Gastroesophageal sphincter (tissue), 4 donors: ENCODE measurements around the gene OGFOD3. TPM values are rescaled to one million over a fixed set of nuclear protein-coding genes. Genes with fewer than 3 reads are reported as not detected.

Experiments used
- ATAC-seq: fragments of 150-250 bp; one replicate; pipeline ENCODE4 v1.9.1; 2016; ENCODE audit warnings: mild to moderate bottlenecking, moderate library complexity
- H3K27ac ChIP-seq, 4 donors: fragments of 200-600 bp; sonication (generic) in 3 of 4; 1 replicate in 3 of 4; 2 replicates in 1 of 4; pipeline ENCODE4 v1.5.1; 2016 to 2019
- H3K27me3 ChIP-seq: fragments of 200-600 bp; sonication (generic); one replicate; pipeline ENCODE4 v1.5.1; 2019
- H3K36me3 ChIP-seq, 2 donors: fragments of 200-600 bp; sonication (generic); one replicate each; pipeline ENCODE4 v1.5.1; 2019; ENCODE audit warnings: control low read depth in 1 of 2
- H3K4me1 ChIP-seq, 3 donors: fragments of 200-600 bp; sonication (generic); 1 replicate in 2 of 3; 2 replicates in 1 of 3; pipeline ENCODE4 v1.5.1; 2016 to 2019; ENCODE audit warnings: control low read depth in 2 of 3
- H3K4me3 ChIP-seq, 2 donors: fragments of 200-600 bp; sonication (generic); one replicate each; pipeline ENCODE4 v1.5.1; 2019; ENCODE audit warnings: mild to moderate bottlenecking in 1 of 2, moderate library complexity in 1 of 2
- H3K9me3 ChIP-seq, 3 donors: fragments of 200-600 bp; sonication (generic); one replicate each; pipeline ENCODE4 v1.5.1; 2017 to 2019; ENCODE audit warnings: control low read depth in 2 of 3
- CTCF ChIP-seq, 4 experiments: fragments of 200-600 bp in 2 of 4; fragments of 450-650 bp in 2 of 4; sonication (generic) in 1 of 4; IDR thresholded peaks; one replicate each; pipeline ENCODE4 v1.5.1; 2017 to 2019; ENCODE audit warnings: antibody characterized with exemption in 4 of 4, mild to moderate bottlenecking in 2 of 4, moderate library complexity in 2 of 4
- EP300 ChIP-seq: sonication (generic); formaldehyde crosslinking; IDR thresholded peaks from one replicate; pipeline ENCODE4 v1.6.1; 2017; ENCODE audit warnings: antibody characterized with exemption, mild to moderate bottlenecking
- POLR2A ChIP-seq, 2 donors: fragments of 450-650 bp; IDR thresholded peaks; one replicate each; pipeline ENCODE4 v1.6.1; 2017; ENCODE audit warnings: antibody characterized with exemption in 2 of 2, mild to moderate bottlenecking in 2 of 2, moderate library complexity in 1 of 2
- POLR2AphosphoS5 ChIP-seq: sonication (generic); formaldehyde crosslinking; IDR thresholded peaks from one replicate; pipeline ENCODE4 v1.6.1; 2017; ENCODE audit warnings: antibody characterized with exemption
- WGBS, 2 donors: methylation state at CpG; one replicate each; pipeline ENCODE4 v1.1.5; 2018; ENCODE audit warnings: low coverage in 1 of 2; 5-methylcytosine and 5-hydroxymethylcytosine counted together
- total RNA-seq, 4 donors: library from RNA; depleted of rRNA; stranded (reverse); fragments of >200 nt; gene quantifications; one replicate each; pipeline ENCODE4 v1.1.0, GENCODE V29; 2016

The OGFOD3 gene
- total RNA-seq, 4 donors from 2014 or later: 26.4 to 39.5 (median 28.8) TPM

GRCh38 chr17:82346342-82347300, 71.8 kb downstream of the OGFOD3 start:
- TF ChIP-seq POLR2A (IDR thresholded peaks at IDR 0.05): no peak
- no peak for TF ChIP-seq POLR2AphosphoS5
- TF ChIP-seq CTCF (IDR thresholded peaks at IDR 0.05): no peak
- no peak for TF ChIP-seq EP300
- peaks cover 20% of the 10 kb centered on the region for H3K27me3 ChIP-seq
- no peaks in the 10 kb centered on the region for H3K9me3 ChIP-seq
- H3K4me3 ChIP-seq: no peak overlapping the region
- H3K27ac ChIP-seq: no peak overlapping the region
- H3K36me3 ChIP-seq: no peaks in the 10 kb centered on the region
- ATAC-seq: no peak
- 54 to 76% methylated on average over 3 to 21 of the region's 28 CpGs for WGBS, 2 donors
- H3K4me1 ChIP-seq: peaks cover 0 to 2% (median 0%) of the 10 kb centered on the region in 3 donors

DNA sequence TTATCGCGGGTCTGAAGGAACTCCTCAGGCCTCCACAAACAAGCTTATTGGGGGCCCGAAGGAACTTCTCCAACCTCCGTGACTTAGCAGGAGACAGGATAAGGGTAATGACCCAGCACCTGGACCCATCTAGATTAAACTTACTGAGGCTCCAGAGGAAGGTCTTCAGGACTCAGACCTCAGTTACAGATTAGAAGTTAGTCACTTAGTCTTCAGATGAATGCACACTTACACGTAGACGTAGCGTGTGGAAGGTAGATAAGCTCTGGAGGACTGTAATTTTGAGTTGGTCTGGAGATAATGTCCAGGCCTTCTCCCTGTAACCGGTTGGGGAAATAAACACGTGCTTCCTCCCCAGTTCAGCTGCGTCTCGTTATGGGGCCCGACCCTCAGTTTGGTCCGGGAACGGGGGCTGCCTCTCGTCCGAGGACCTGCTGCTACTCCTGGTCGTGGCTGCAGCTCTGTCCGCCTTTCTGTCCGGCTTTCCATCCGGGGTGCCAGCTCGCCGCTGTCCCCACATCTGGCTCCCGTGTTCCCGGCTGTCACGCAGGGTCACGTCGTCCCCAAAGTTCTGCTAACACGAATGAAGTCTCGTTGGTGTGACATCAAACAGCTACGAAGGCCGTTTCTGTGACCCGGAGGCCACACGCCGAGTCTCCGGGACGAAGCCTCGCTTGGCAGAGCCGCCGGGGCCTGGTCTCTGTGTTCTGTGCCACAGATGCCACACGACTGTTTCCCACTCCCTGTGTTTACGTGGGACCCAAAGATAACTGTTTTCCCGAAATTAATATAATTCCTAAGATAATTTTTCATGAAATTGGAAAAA, 73.0 kb downstream of the OGFOD3 start:
- H3K4me3 ChIP-seq: no peak overlapping the region
- no peaks in the 10 kb centered on the region for H3K9me3 ChIP-seq
- H3K27me3 ChIP-seq: peaks cover 10% of the 10 kb centered on the region
- TF ChIP-seq POLR2A (IDR thresholded peaks at IDR 0.05) (no peak), POLR2AphosphoS5 (no peak), CTCF (IDR thresholded peaks at IDR 0.05) (no peak), EP300 (no peak)
- ATAC-seq: no peak
- no peak overlapping the region for H3K27ac ChIP-seq
- no peaks in the 10 kb centered on the region for H3K4me1 ChIP-seq
- WGBS, 2 donors: 63 to 70% methylated on average over 8 to 20 of the region's 42 CpGs
- H3K36me3 ChIP-seq: no peaks in the 10 kb centered on the region

GRCh38 chr17:82344175-82344907, 74.0 kb downstream of the OGFOD3 start:
- WGBS, 2 donors: 84 to 93% methylated on average over 5 to 6 of the region's 24 CpGs
- ATAC-seq: no peak
- no peaks in the 10 kb centered on the region for H3K36me3 ChIP-seq
- TF ChIP-seq CTCF (IDR thresholded peaks at IDR 0.05): no peak
- no peak for TF ChIP-seq POLR2A (IDR thresholded peaks at IDR 0.05)
- TF ChIP-seq POLR2AphosphoS5: no peak
- TF ChIP-seq EP300: no peak
- peaks cover 7% of the 10 kb centered on the region for H3K27me3 ChIP-seq
- H3K9me3 ChIP-seq: no peaks in the 10 kb centered on the region
- H3K4me3 ChIP-seq: no peak overlapping the region
- H3K27ac ChIP-seq: no peak overlapping the region
- peaks cover 0 to 5% (median 0%) of the 10 kb centered on the region in 3 donors for H3K4me1 ChIP-seq

- peaks cover 0 to 13% (median 0%) of the 10 kb centered on the region in 3 donors for H3K4me1 ChIP-seq
- H3K9me3 ChIP-seq: no peaks in the 10 kb centered on the region
- no peak for TF ChIP-seq POLR2A (IDR thresholded peaks at IDR 0.05)
- no peak for ATAC-seq
- no peaks in the 10 kb centered on the region for H3K36me3 ChIP-seq
- H3K4me3 ChIP-seq: no peak overlapping the region
- no peak overlapping the region for H3K27ac ChIP-seq
- 91% methylated on average over 5 of the region's 5 CpGs; no CpG with 5 or more reads in 1 of the 2 donors for WGBS, 2 donors
- peaks cover 7% of the 10 kb centered on the region for H3K27me3 ChIP-seq
Observed at GRCh38 chr17:82343560-82343959, 74.8 kb downstream of the OGFOD3 start.
